ENCODE results near the gene ZBED4.
"Not testable (repeated sequence)": the region's sequence is repeated elsewhere in the genome, so short reads cannot be mapped to it uniquely, and the experiment has no call there.

Gene ZBED4

DNA sequence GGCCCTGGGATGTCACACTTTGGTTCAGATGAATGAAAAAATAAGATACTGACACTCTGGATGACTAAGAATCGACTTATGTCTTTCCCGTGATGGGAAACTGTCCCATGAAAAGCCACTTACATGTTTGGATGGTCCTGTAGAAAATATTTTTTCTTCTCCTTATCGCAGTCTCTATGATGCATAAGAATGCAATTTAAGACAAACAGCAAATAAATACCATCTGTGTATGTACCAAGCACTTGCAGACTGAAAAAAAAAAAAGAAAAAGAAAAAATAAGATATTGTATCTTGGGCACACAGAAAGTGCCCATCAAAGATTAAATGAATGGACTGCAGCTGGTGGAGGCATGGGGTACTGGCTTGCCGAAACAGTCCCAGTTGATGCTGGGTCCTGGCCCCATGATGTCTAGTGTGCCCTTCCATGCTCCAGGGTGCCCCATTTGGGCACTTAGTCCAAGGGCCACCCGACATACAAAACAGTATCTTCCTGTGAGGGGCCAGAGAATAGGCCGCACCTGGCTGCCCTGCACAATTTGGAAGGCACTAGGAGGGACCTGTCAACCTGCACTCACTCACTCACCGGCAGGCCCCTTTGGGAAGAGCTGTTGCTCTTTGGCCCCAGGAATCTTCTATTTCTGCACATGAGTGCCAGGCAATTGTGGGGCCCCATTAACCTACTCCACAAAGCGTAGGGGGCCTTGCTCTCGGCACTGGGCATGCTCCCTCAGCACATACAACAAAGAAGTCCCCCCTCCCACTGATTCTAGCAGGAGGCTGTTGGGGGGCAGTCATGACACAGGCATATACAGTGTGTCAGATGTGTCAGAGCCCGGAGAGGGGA lies 2.5 kb upstream of the ZBED4 start:
- no peak for DNase-seq

DNA sequence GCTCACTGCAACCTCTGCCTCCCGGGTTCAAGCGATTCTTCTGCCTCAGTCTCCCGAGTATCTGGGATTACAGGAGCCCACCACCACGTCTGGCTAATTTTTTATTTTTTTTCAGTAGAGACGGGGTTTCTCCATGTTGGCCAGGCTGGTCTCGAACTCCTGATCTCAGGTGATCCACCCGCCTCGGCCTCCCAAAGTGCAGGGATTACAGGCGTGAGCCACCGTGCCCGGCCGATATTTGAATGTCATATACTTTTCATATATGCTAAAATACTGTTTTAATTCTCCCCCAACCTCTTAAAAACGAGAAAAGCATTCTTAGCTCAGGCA lies 1.1 kb upstream of the ZBED4 start:
- DNase-seq, result not testable (repeated sequence)

DNA sequence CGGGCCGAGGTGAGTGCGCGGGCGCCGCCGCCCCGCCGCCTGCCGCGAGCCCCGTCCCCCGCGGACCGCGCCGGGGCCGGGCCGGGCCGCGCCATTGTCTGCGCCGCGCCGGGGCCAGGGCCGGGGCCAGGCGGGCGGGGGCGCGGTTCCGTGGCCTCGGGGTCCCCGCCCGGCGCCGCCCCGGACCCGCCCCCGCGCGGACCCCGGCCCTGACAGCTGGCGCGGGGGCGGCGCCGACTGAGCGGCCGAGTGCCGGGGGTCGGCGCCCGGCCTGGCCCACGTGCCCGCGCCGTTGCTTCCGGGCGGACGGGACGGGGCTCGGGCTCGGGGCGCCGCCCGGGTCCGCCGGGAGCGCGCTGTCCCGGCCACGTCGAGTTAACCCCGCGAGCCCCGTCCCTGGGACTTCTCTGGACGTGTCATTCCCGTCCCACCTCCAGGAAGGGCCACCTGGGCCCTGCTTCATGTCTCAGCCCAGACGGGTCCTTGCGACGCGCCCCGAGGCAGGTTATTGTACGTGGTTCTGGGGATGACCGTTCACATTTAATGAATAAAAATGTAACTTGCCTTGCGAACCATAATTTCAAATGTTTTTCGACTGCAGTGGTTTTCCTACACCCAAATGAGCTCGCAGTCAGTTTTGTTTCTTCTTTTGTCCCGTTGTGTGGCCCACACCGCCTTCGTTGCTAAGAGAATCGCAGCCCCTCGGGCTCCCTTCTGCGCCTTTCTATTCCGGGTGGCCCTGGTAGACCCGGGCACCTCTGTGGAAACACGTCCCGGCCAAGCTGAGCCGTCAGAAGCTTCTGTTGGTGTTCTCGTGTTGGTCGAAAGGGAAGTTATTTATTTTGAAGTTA lies 562 bp downstream of the ZBED4 start:
- DNase-seq, result peak in 9 of 51 donors; percentile 6 to 39 (median 30)

DNA sequence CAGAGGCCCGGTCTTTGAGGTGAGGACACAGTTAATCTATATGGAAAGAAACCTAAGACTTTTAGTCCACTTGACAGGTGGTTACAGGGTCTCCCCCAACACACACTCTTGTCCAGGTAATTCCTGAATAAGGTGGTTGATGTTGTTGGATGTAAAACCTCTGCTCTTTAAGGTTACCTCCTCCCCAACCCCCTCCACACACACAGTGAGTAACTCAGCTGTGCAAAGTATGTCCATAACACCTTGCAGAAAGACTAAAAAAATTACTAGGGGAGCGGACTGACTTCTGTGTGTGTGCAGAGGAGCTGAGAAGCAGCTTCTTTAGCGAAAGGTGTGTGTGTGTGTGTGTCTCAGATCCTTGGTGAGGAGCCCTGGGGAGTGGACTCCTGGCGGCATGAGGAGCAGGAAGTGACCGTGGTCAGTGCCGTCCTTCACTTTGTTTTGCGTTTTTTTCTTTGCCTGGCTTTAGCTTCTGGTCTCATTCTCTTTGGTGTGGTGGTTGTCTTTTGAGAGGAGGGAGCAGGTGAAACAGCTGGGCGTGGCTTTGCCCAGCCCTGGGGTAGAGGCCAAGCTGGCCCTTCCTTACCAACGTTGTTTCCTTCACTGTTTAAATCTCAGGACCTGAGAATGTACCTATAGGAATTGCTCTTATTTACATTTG lies 1.7 kb downstream of the ZBED4 start:
- no peak for DNase-seq

DNA sequence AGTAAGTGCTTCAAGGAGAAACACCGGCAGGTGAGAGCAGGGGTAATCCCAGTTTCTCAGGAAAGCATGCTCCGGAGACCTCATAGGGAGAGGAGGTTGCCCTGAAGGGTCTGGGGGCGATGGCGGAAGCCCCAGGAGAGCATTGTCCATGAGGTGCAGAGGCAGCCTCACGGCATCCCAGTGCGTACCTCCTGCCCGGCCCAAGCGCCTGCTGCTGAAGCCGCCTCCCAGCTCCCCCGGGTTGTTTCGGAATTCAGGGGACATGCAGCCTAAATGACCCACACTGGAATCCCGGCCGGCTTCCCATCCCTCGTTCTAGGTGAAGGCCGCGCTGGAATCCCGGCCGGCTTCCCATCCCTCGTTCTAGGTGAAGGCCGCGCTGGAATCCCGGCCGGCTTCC lies 2.7 kb downstream of the ZBED4 start:
- DNase-seq, result no peak

DNA sequence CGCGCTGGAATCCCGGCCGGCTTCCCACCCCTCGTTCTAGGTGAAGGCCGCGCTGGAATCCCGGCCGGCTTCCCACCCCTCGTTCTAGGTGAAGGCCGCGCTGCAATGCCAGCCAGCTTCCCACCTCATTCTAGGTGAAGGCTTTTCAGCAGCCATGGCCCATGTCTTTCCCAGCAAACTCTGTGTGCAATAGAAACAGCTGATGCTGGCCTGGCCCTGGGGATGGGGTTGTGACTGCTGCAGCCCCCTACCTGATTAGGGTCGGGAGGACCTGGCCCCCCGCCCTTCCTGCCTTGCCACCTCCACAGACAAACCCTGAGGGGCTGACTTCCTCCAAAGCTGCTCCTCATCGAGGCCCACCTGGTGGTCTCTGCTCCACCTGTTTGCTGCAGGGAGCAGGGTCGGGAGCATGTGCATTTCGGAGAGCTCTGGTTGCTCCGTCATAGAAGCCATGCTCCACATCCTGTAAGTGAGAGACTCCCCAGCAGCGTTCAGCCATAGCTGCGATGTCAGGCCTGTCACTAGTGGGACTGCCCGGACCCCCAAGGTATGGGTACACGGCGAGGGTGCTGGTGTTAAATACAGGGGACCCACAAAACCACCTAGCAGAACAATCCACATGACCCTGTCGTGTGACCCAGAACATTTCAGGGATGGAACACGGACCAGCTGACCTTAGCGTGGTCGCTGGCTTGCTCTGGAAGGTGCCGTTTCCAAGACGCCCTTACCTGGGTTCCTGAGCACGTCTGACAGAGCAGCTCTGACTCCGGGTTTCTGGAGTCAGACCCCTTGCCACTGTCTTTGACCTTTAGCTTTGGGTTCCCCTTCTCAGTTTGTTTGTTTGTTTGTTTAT lies 3.3 kb downstream of the ZBED4 start:
- DNase-seq, result no peak

DNA sequence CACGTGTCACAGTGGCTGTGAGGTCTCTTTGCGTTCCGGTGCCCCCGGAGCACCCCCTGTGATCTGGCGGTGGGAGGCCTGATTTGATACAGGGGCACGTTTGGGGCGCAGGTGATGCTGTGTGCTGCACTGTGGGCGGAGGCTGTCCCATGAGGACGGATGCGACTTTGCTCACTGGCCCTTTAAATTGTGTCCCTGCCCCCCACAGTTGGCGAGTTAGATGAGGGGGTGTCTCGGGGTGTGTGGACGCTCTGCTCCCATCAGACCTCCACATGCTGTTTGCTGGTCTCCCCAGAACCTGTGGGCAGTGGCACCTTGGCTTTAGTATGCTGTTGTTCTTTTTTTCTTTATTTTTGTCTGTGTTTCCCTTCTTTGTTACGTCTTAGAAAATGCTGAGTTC lies 5.2 kb downstream of the ZBED4 start:
- DNase-seq, result no peak

DNA sequence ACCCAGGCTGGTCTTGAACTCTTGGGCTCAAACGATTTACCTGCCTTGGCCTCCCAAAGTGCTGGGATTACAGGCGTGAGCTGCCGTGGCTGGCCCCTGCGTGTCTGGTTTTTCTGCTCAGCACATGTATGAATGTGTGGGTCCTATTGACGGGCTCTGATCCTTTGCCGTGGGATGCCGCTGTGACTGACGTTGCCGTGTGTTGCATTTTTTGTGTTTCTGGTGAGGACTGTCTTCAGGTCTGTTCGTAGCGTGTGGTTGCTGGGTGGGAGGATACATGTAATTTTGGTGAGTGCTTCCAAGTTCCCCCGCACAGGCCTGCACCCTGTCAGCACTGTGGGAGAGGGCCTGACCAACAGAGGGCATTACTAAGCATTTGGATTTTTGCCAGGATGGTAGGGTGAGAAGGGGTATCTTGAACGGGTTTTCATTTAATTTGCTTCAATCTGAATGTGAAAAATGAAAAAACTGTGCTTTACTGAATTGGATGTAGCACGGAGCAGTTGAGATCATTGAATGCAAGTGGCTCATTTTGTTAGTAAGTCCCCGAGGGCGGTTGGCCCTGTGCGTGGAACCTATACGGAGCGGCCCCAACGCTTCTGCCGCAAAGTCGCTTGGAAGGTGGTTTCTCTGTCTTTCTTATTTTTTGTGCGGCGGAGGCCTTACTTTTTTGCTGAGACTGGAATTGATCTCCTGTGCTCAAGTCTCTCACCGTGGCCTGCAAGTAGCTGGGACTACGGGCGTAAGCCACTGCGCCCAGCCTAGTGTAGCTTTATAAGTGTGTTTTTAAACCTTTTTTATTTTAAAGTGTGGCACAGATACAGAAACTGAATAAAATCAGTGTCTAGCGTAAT lies 8.2 kb downstream of the ZBED4 start:
- peak in 1 of 51 donors; percentile 26 for DNase-seq

DNA sequence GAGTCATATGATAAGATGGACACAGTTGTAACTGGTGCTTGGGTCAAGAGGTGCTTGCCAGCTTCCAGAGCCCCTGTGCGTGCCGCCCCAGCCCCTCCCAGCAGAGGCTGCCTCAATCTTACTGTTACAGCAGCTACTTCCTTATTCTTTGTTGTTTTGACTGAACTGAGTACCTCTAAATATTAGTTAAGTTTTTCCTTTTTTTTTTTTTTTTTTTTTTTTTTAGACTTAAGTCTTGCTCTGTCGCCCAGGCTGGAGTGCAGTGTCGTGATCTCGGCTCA lies 8.8 kb downstream of the ZBED4 start:
- no peak for DNase-seq

DNA sequence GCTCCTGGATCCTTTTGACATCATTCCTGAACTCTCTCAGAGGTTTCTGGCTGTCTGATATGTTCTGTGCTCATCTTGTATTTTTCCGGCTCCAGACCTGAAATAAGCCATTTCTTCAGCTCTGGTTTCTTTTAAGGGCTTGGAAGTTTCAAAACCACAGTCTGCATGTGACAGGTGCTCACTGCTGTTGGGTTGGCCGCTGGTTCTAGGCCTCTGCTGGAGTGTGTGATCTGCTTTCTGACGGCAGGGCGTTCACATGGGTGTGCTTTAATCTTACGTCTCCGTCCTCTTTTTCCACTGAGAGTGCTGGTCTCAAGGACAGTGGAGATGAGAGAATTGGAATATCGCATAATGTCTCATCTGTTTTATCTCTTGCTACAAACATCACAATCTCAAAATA lies 10.3 kb downstream of the ZBED4 start:
- no peak for DNase-seq

DNA sequence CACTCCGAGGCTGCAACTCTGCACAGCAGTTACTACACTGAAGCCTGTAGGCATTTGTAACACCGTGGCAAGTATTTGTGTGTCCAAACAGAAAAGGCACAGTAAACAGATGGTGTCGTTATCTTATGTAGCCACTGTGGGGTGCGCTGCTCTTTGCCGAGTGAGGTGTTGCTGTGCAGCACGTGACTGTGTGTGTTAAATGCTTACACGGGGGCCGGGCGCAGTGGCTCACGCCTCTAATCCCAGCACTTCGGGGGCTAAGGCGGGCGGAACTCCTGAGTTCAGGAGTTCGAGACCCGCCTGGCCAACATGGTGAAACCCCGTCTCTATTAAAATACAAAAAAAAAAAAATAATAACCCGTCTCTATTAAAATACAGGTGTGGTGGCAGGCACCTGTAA lies 11.5 kb downstream of the ZBED4 start:
- DNase-seq, result no peak

DNA sequence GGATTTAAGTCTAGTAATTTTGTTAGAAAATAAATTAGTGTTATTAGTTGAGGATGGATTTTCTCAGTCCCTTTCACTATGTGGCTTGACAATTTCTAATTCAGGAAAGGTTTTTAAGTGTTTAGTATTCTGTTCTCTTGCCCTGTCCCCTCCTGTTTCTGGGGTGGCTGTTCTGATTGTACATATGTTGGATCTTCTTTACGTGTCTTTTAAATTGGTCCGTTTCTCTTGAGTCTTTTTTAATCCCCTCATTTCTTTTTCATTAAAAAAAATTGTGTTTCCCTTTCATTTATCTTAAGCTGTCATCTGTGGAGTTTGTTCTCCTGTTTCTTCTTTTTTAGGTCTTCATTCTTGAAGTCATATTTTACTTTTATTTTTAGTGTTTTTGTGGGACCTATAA lies 12.5 kb downstream of the ZBED4 start:
- DNase-seq, result no peak

DNA sequence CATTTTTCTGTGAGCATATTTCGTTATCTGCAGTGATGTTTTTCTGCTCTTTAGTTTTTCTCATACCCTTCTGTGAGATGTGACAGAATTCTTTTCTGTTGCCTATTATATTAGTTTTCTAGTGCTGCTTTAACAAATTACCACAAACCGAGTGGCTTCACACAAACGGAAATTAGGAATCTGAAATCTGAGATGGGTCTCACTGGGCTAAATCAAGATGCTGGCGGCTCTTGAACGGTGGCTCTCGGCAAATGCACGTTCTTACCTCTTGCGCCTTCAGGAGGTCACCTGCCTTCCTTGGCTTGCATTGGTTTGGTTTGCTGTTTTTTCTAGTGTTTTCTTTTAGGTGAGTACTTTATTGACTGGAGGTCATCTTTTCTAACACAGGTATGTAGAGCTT lies 13.0 kb downstream of the ZBED4 start:
- no peak for DNase-seq

DNA sequence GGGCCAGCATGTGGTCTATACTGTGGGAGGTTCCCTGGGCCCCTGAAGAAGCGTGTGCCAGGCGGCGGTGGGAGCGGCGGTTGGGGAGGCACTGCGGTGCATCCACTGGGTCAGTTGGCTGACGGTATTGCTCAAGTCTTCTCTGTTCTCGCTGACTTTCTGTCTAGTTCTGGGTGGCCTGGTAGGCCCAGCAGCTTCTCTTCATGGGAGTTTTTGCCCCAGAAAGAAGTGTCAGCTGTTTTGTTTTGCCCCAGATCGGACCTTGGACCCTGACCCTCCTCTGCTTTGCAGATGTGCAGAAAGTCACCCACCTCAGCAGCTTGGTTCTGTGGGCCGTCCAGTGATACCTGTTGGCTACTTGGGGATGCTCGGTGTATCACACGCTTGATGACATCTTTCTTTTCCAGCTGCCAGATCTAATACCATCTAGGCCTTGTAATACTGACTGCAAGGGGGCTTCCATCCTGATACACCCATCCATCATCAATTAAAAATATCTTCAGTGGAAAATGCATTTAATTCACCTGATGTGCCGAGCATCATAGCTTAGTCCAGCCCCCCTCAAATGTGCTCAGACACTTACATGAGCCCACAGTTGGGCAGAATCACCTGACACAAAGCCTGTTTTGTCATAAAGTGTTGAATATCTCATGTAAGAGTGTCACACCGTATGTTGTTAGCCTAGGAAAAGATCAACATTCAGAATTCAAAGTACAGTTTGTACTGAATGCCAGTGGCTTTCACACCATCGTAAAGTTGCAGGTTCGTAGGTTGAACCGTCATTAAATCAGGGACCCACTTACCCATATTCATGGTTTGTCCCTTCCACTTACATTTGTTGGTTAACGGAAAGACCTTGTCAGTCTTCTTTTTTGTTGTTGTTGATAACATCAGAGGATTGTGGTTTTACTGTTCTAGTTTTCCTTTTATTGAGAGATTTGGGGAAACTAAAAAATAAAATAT lies 13.9 kb downstream of the ZBED4 start:
- DNase-seq, result no peak

DNA sequence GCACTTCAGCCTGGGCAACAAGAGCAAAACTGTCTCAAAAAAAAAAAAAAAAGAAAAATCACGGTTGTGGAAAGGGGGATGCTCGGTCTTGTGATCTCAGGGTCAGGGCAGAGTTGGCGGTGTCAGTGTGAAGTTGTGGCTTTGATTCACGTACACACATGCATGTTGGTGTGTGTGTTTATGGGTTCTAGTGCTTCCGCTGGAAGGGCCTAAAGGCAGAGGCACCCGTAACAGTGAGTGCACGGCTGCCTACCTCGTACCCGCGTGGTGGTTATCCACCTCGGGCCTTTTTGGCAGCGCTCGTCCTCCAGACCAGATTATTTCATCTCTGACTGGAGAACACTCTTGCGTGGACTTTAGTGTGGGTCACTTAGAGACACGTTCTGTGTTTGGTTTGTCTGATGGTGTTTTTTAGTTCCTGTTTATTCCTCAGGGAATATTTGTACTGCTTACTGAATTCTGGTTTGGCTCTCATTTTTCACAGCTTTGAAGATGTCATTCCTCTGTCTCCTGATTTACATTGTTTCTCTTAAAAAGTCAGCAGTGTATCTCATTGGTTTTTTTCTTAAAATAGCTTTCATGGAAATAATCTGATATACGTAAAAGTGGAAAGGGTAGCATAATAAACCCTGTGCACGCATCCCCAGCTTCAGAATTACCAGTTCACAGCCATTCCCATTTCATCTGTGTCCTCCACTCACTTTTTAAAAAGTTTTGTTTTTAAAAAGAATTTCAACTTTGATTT lies 15.6 kb downstream of the ZBED4 start:
- DNase-seq, result no peak

DNA sequence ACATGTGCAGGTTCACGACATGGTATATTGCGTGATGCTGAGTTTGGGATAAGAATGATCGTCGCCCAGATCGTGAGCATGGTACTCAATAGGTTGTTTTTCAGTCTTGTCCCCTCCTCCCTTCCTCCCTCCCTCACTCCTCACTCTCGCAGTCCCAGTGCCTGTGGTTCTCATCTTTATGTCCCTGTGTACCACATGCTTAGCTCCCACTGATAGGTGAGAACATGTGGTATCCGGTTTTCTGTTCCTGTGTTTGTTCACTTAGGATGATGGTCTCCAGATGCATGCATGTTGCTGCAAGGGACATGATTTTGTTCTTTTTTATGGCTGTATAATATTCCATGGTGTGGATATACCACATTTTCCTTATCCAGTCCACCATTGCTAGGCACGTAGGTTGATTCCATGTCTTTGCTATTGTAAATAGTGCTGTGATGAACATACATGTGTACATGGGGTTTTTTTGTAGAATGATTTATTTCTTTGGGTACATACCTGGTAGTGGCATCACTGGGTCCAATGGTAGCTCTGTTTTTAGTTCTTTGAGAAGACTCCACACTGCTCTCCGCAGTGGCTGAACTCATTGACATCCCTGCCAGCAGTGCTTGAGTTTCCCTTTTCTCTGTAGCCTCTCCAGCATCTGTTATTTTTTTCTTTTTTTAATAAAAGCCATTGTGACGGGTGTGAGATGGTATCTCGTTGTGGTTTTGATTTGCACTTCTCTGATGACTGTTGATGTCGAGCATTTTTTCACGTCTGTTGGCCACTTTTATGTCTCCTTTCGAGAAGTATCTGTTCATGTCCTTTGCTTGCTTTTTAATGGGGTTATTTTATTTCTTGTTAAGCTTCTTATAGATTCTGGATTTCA lies 16.4 kb downstream of the ZBED4 start:
- no peak for DNase-seq

DNA sequence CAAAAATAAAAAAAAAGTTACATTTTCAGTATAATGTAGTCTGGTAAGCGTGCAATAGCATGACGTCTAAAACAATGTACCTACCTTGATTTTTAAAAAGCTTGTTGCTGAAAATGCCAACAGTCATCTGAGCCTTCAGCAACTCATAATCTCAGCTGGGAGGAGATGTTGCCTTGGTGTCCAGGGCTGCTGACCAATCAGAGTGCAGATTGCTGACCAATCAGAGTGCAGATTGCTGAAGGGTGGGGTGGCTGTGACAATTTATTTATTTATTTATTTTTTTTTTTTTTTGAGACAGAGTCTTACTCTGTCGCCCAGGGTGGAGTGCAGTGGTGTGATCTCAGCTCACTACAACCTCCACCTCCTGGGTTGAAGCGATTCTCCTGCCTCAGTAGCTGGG lies 17.8 kb downstream of the ZBED4 start:
- DNase-seq, result no peak

DNA sequence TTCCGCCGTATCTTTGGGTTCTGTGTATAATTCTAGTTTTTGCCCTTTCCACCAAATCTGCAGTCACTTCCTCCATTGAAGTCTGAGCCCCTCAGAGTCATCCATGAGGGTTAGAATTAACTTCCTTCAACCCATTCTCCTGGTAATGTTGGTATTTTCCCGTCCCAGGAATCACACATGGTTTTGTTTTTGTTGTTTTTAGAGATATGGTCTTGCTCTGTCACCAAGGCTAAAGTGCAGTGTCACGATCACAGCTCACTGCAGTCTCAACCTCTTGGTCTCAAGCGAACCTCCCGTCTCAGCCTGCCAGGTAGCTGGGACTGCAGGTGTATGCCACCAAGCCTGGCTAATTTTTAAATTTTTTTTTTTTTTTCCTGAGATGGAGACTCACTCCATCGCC lies 18.7 kb downstream of the ZBED4 start:
- no peak for DNase-seq
